Nephron progenitor cell (in vitro differentiated cells): ENCODE results near the gene EDA.

ENCODE experiments used
- DNase-seq: peaks from one replicate; pipeline ENCODE4 v3.0.0; 2021
- H3K27ac Mint-ChIP-seq: 2 replicates; pipeline ENCODE4 v1.8.0; 2021; ENCODE audit warnings: mild to moderate bottlenecking, moderate library complexity, mixed read lengths
- H3K27me3 Mint-ChIP-seq: 2 replicates; pipeline ENCODE4 v1.8.0; 2021; ENCODE audit warnings: mild to moderate bottlenecking, low read depth, mixed read lengths; ENCODE audit not compliant: poor library complexity
- H3K36me3 Mint-ChIP-seq: 2 replicates; pipeline ENCODE4 v1.8.0; 2021; ENCODE audit warnings: low read depth, mixed read lengths
- H3K4me1 Mint-ChIP-seq: 2 replicates; pipeline ENCODE4 v1.8.0; 2021; ENCODE audit warnings: mixed read lengths
- H3K4me3 Mint-ChIP-seq: 2 replicates; pipeline ENCODE4 v1.8.0; 2021; ENCODE audit warnings: mild to moderate bottlenecking, moderate library complexity, mixed read lengths
- H3K9me3 Mint-ChIP-seq: 2 replicates; pipeline ENCODE4 v1.8.0; 2021; ENCODE audit warnings: mild to moderate bottlenecking, moderate library complexity, mixed read lengths
- CTCF ChIP-seq: fragments of 200-600 bp; sonication (generic); IDR thresholded peaks from 2 replicates; pipeline ENCODE4 v1.5.0; 2021; ENCODE audit warnings: antibody characterized with exemption

The EDA gene

GRCh38 chrX:70001269-70001668, 385.4 kb downstream of the EDA start:
- Mint-ChIP-seq H3K4me1 (no peaks in the 10 kb centered on the region), H3K4me3 (no peak overlapping the region), H3K27ac (no peak overlapping the region), H3K9me3 (peaks cover 42% of the 10 kb centered on the region), H3K27me3 (peaks cover 4% of the 10 kb centered on the region), H3K36me3 (peaks cover 18% of the 10 kb centered on the region)
- DNase-seq = no peak
- TF ChIP-seq CTCF = no peak

GRCh38 chrX:70001708-70002341, 385.9 kb downstream of the EDA start:
- H3K4me1 Mint-ChIP-seq = no peaks in the 10 kb centered on the region
- no peak overlapping the region for H3K27ac Mint-ChIP-seq
- peaks cover 15% of the 10 kb centered on the region for H3K36me3 Mint-ChIP-seq
- no peak for TF ChIP-seq CTCF
- no peak overlapping the region for H3K4me3 Mint-ChIP-seq
- DNase-seq = no peak
- peaks cover 38% of the 10 kb centered on the region for H3K9me3 Mint-ChIP-seq
- H3K27me3 Mint-ChIP-seq = peaks cover 4% of the 10 kb centered on the region

- H3K36me3 Mint-ChIP-seq = no peaks in the 10 kb centered on the region
- peaks cover 7% of the 10 kb centered on the region for H3K27me3 Mint-ChIP-seq
- no peak overlapping the region for H3K27ac Mint-ChIP-seq
- H3K9me3 Mint-ChIP-seq = peaks cover 33% of the 10 kb centered on the region
- H3K4me3 Mint-ChIP-seq = no peak overlapping the region
- H3K4me1 Mint-ChIP-seq = no peaks in the 10 kb centered on the region
- DNase-seq = no peak
- no peak for TF ChIP-seq CTCF
These were observed 392.0 kb downstream of the EDA start for GRCh38 chrX:70007946-70008345.

GRCh38 chrX:70009049-70009448, 393.1 kb downstream of the EDA start:
- peaks cover 37% of the 10 kb centered on the region for H3K9me3 Mint-ChIP-seq
- no peaks in the 10 kb centered on the region for H3K4me1 Mint-ChIP-seq
- peaks cover 7% of the 10 kb centered on the region for H3K27me3 Mint-ChIP-seq
- no peak overlapping the region for H3K27ac Mint-ChIP-seq
- DNase-seq = no peak
- TF ChIP-seq CTCF = no peak
- H3K4me3 Mint-ChIP-seq = no peak overlapping the region
- H3K36me3 Mint-ChIP-seq = no peaks in the 10 kb centered on the region

- Mint-ChIP-seq H3K9me3 (peaks cover 38% of the 10 kb centered on the region), H3K4me3 (no peak overlapping the region), H3K4me1 (no peaks in the 10 kb centered on the region), H3K27me3 (peaks cover 7% of the 10 kb centered on the region), H3K27ac (no peak overlapping the region), H3K36me3 (no peaks in the 10 kb centered on the region)
- TF ChIP-seq CTCF = no peak
- DNase-seq = no peak
These were observed 394.1 kb downstream of the EDA start for GRCh38 chrX:70009970-70010369.

- Mint-ChIP-seq H3K4me1 (no peaks in the 10 kb centered on the region), H3K4me3 (no peak overlapping the region)
- no peak for TF ChIP-seq CTCF
These were observed 396.8 kb downstream of the EDA start for GRCh38 chrX:70012756-70013155.

More at GRCh38 chrX:70012756-70013155, 396.8 kb downstream of the EDA start:
- Mint-ChIP-seq H3K27ac (no peak overlapping the region), H3K27me3 (peaks cover 3% of the 10 kb centered on the region), H3K36me3 (no peaks in the 10 kb centered on the region), H3K9me3 (peaks cover 48% of the 10 kb centered on the region)
- no peak for DNase-seq
